PC-9 (cell line): ENCODE measurements around the gene EPHB2.

Experiments
- EZH2 ChIP-seq: fragments of 200-600 bp; sonication (generic); IDR thresholded peaks from 2 replicates; pipeline ENCODE4 v1.8.0; 2017; ENCODE audit warnings: antibody characterized with exemption, low read depth
- TF ChIP-seq, protein P1 (sequence below): fragments of 200-600 bp; sonication (generic); conservative IDR thresholded peaks from 2 replicates; pipeline ENCODE4 v1.6.1; 2017; ENCODE audit warnings: mixed run types, antibody characterized with exemption, mild to moderate bottlenecking, moderate library complexity

DNA sequence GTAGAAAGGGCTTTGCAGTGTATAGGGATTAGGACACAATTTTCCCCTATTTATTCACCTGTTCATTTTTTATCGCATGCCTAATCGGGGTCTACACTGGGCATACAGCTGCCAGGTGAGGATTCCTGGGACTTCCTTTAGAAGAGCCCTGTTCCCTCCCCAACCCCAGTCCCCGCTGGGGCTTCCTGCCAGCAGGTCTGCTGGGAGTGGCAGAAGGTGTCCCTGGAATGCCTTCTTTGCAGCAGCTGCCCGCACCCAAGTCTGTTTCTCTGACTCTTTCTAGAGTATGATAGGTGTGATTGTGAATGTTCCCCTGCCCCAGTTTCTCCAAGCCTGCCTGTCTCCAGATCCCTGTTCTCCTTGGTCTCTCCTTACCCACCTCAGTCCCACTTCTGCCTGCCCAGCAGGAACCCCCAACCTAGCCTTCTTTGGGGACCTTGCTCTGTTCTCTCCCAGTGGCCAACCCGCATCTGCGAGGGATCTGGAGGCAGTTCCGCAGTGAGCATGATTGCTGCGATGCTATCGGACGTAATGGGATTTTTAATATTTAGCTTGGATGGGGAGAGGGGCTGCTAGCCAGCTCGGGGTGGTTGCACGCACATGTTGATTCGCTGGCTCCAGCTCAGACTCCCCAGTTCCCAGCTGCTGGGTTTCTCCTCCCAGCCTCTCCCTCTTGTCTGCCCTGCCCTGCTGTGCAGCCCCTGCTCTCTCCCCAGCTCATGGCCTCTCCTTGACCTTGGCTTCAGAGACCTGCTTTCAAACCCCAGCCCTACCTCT, 79.8 kb downstream of the EPHB2 start:
- TF ChIP-seq, protein P1, sequence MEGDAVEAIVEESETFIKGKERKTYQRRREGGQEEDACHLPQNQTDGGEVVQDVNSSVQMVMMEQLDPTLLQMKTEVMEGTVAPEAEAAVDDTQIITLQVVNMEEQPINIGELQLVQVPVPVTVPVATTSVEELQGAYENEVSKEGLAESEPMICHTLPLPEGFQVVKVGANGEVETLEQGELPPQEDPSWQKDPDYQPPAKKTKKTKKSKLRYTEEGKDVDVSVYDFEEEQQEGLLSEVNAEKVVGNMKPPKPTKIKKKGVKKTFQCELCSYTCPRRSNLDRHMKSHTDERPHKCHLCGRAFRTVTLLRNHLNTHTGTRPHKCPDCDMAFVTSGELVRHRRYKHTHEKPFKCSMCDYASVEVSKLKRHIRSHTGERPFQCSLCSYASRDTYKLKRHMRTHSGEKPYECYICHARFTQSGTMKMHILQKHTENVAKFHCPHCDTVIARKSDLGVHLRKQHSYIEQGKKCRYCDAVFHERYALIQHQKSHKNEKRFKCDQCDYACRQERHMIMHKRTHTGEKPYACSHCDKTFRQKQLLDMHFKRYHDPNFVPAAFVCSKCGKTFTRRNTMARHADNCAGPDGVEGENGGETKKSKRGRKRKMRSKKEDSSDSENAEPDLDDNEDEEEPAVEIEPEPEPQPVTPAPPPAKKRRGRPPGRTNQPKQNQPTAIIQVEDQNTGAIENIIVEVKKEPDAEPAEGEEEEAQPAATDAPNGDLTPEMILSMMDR, result no peak
- TF ChIP-seq EZH2, result no peak
